Measurements from ENCODE around the gene ATAD3B. TPM values are rescaled to one million over a fixed set of nuclear protein-coding genes. Genes with fewer than 3 reads are reported as not detected.
A peak's percentile ranks its signal among the peaks of the same experiment; 100 is the strongest.

ATAD3B gene
- total RNA-seq, 6 experiments from 2014 or later: 8.9 to 15.0 (median 10.2) TPM

GRCh38 chr1:1424707-1425106, 46.9 kb upstream of the ATAD3B start:
- no peak for ATAC-seq
- Histone ChIP-seq H3K4me3 (no peak overlapping the region), H3K27me3 (no peaks in the 10 kb centered on the region), H3K36me3 (no peaks in the 10 kb centered on the region), H3K4me1 (peaks cover 0 to 6% (median under 1%) of the 10 kb centered on the region in 4 donors), H3K9me3 (no peaks in the 10 kb centered on the region), H3K27ac (no peak overlapping the region)
- intact Hi-C loops (cut with DNase I): no loop called here
- WGBS (ENCODE audit: insufficient coverage, low coverage, low lambda C conversion rate, missing lambda C conversion rate): 84% methylated on average over 11 of the region's 15 CpGs
- DNase-seq: peak in 1 of 3 donors; percentile 40
- TF ChIP-seq POLR2A (IDR thresholded peaks at IDR 0.05): no peak
- TF ChIP-seq CTCF (IDR thresholded peaks at IDR 0.05): no peak

- TF ChIP-seq CTCF (IDR thresholded peaks at IDR 0.05) (no peak), POLR2A (IDR thresholded peaks at IDR 0.05) (no peak)
- Histone ChIP-seq H3K27ac (no peak overlapping the region), H3K36me3 (no peaks in the 10 kb centered on the region), H3K4me1 (peaks cover 0 to 13% (median 4%) of the 10 kb centered on the region in 4 donors), H3K27me3 (no peaks in the 10 kb centered on the region), H3K9me3 (no peaks in the 10 kb centered on the region), H3K4me3 (no peak overlapping the region)
- ATAC-seq (no peak), DNase-seq (peak in 1 of 3 donors; percentile 47)
- intact Hi-C loops (cut with DNase I): no loop called here
- no CpG with 5 or more reads among the region's 12 CpGs for WGBS (ENCODE audit: insufficient coverage, low coverage, low lambda C conversion rate, missing lambda C conversion rate)
These were observed 46.2 kb upstream of the ATAD3B start for GRCh38 chr1:1425426-1425752.

GRCh38 chr1:1425753-1426495, 45.6 kb upstream of the ATAD3B start:
- Histone ChIP-seq H3K4me3 (no peak overlapping the region), H3K27me3 (no peaks in the 10 kb centered on the region), H3K9me3 (no peaks in the 10 kb centered on the region), H3K27ac (no peak overlapping the region), H3K36me3 (no peaks in the 10 kb centered on the region), H3K4me1 (peaks cover 0 to 18% (median 6%) of the 10 kb centered on the region in 4 donors)
- DNase-seq (peak in 1 of 3 donors; percentile 53), ATAC-seq (no peak)
- intact Hi-C loops (cut with DNase I): no loop called here
- TF ChIP-seq CTCF (IDR thresholded peaks at IDR 0.05): no peak
- no peak for TF ChIP-seq POLR2A (IDR thresholded peaks at IDR 0.05)
- WGBS (ENCODE audit: insufficient coverage, low coverage, low lambda C conversion rate, missing lambda C conversion rate): 26% methylated on average over 2 of the region's 33 CpGs

- ATAC-seq (no peak), DNase-seq (peak in 1 of 3 donors; percentile 15)
- Histone ChIP-seq H3K27ac (no peak overlapping the region), H3K36me3 (no peaks in the 10 kb centered on the region), H3K27me3 (no peaks in the 10 kb centered on the region), H3K4me1 (peaks cover 0 to 23% (median 10%) of the 10 kb centered on the region in 4 donors), H3K4me3 (no peak overlapping the region), H3K9me3 (no peaks in the 10 kb centered on the region)
- WGBS (ENCODE audit: insufficient coverage, low coverage, low lambda C conversion rate, missing lambda C conversion rate): 58% methylated on average over 11 of the region's 19 CpGs
- intact Hi-C loops (cut with DNase I): no loop called here
- no peak for TF ChIP-seq POLR2A (IDR thresholded peaks at IDR 0.05)
- TF ChIP-seq CTCF (IDR thresholded peaks at IDR 0.05): no peak
These were observed 45.0 kb upstream of the ATAD3B start for GRCh38 chr1:1426496-1427105.

Data from right lobe of liver (tissue), 6 donors.